GM23338 (cell line): Measurements from ENCODE around the gene CLSTN2. TPM values are rescaled to one million over a fixed set of nuclear protein-coding genes. Genes with fewer than 3 reads are reported as not detected.

Experiments
- ATAC-seq: fragments of 200-7000 bp; cut with Tn5 transposase; 3 replicates; pipeline ENCODE4 v1.9.1; 2020
- DNase-seq: peaks from one replicate; pipeline ENCODE4 v3.0.0-alpha.2; 2015; ENCODE audit warnings: low spot score
- H2AFZ ChIP-seq: fragments of 200-600 bp; sonication (generic); 2 replicates; pipeline ENCODE4 v1.8.0; 2016; ENCODE audit warnings: antibody characterized with exemption, mild to moderate bottlenecking, moderate library complexity
- H3F3A ChIP-seq: fragments of 200-600 bp; sonication (generic); replicated peaks from 2 replicates; pipeline ENCODE4 v1.8.0; 2017; ENCODE audit warnings: antibody characterized with exemption, mixed run types, low read depth
- H3K27ac ChIP-seq: fragments of 200-600 bp; sonication (generic); 2 replicates; pipeline ENCODE4 v1.6.1; 2016; ENCODE audit warnings: low read depth
- H3K27me3 ChIP-seq: fragments of 200-600 bp; sonication (generic); 2 replicates; pipeline ENCODE4 v1.8.0; 2016; ENCODE audit warnings: mild to moderate bottlenecking, mixed run types, moderate library complexity; ENCODE audit not compliant: insufficient read depth
- H3K36me3 ChIP-seq: fragments of 200-600 bp; sonication (generic); 2 replicates; pipeline ENCODE4 v1.8.0; 2016; ENCODE audit warnings: mild to moderate bottlenecking; ENCODE audit not compliant: insufficient read depth
- H3K4me1 ChIP-seq: fragments of 200-600 bp; sonication (generic); 2 replicates; pipeline ENCODE4 v1.8.0; 2016; ENCODE audit warnings: mild to moderate bottlenecking, moderate library complexity; ENCODE audit not compliant: insufficient read depth
- H3K4me2 ChIP-seq: fragments of 200-600 bp; sonication (generic); 2 replicates; pipeline ENCODE4 v1.7.1; 2017; ENCODE audit warnings: mixed run types
- H3K4me3 ChIP-seq: fragments of 200-600 bp; sonication (generic); 2 replicates; pipeline ENCODE4 v1.6.1; 2016; ENCODE audit warnings: mixed run types
- H3K79me2 ChIP-seq: fragments of 200-600 bp; sonication (generic); replicated peaks from 2 replicates; pipeline ENCODE4 v1.8.0; 2017; ENCODE audit warnings: mild to moderate bottlenecking; ENCODE audit not compliant: insufficient read depth
- H3K9me2 ChIP-seq: fragments of 200-600 bp; sonication (generic); 2 replicates; pipeline ENCODE4 v1.8.0; 2017; ENCODE audit not compliant: insufficient read depth
- H4K20me1 ChIP-seq: fragments of 200-600 bp; sonication (generic); replicated peaks from 2 replicates; pipeline ENCODE4 v1.8.0; 2017; ENCODE audit warnings: mild to moderate bottlenecking; ENCODE audit not compliant: insufficient read depth
- H3K27ac Mint-ChIP-seq: 2 replicates; pipeline ENCODE4 v1.8.0; 2020; ENCODE audit warnings: inconsistent platforms, mild to moderate bottlenecking, moderate library complexity, mixed read lengths
- H3K27me3 Mint-ChIP-seq: 3 replicates; pipeline ENCODE4 v1.8.0; 2022; ENCODE audit warnings: low read depth, mild to moderate bottlenecking, moderate library complexity, mixed read lengths, inconsistent platforms; ENCODE audit not compliant: insufficient read depth, poor library complexity
- H3K36me3 Mint-ChIP-seq: 3 replicates; pipeline ENCODE4 v1.8.0; 2021; ENCODE audit warnings: low read depth, mild to moderate bottlenecking, inconsistent platforms, moderate library complexity, mixed read lengths
- H3K4me1 Mint-ChIP-seq: 3 replicates; pipeline ENCODE4 v1.8.0; 2020; ENCODE audit warnings: mild to moderate bottlenecking, inconsistent platforms, mixed read lengths
- H3K4me3 Mint-ChIP-seq: 3 replicates; pipeline ENCODE4 v1.8.0; 2021; ENCODE audit warnings: moderate library complexity, mild to moderate bottlenecking, inconsistent platforms, mixed read lengths
- H3K9me3 Mint-ChIP-seq: 3 replicates; pipeline ENCODE4 v1.8.0; 2020; ENCODE audit warnings: moderate library complexity, mild to moderate bottlenecking, inconsistent platforms, mixed read lengths
- CREB1 ChIP-seq: fragments of 250-450 bp; sonication (Bioruptor Pico); IDR thresholded peaks from 2 replicates; pipeline ENCODE4 v1.5.0; 2020; ENCODE audit warnings: low read depth, mild to moderate bottlenecking, moderate library complexity
- EZH2 ChIP-seq: fragments of 200-600 bp; sonication (generic); IDR thresholded peaks from one replicate; pipeline ENCODE4 v1.8.0; 2017; ENCODE audit warnings: antibody characterized with exemption, mild to moderate bottlenecking, low read depth; ENCODE audit not compliant: unreplicated experiment
- EZH2phosphoT487 ChIP-seq: fragments of 200-600 bp; sonication (generic); IDR thresholded peaks from one replicate; pipeline ENCODE4 v1.8.1; 2018; ENCODE audit warnings: antibody characterized with exemption; ENCODE audit not compliant: unreplicated experiment
- JUNB ChIP-seq: IDR thresholded peaks from one replicate; pipeline ENCODE4 v1.6.1; 2016; ENCODE audit warnings: antibody characterized with exemption; ENCODE audit not compliant: unreplicated experiment
- NANOG ChIP-seq: IDR thresholded peaks from 2 replicates; pipeline ENCODE4 v1.6.1; 2016; ENCODE audit warnings: antibody characterized with exemption, borderline replicate concordance
- POLR2AphosphoS5 ChIP-seq: IDR thresholded peaks from 2 replicates; pipeline ENCODE4 v1.6.1; 2016; ENCODE audit warnings: antibody characterized with exemption, low read depth
- STAT1 ChIP-seq: IDR thresholded peaks from one replicate; pipeline ENCODE4 v1.6.1; 2016; ENCODE audit warnings: antibody characterized with exemption; ENCODE audit not compliant: unreplicated experiment
- ZNF114 ChIP-seq: fragments of 250-450 bp; sonication (Bioruptor Pico); IDR thresholded peaks from 2 replicates; pipeline ENCODE4 v1.5.0; 2020; ENCODE audit warnings: mild to moderate bottlenecking, moderate library complexity
- ZNF331 ChIP-seq: fragments of 250-450 bp; sonication (Bioruptor Pico); IDR thresholded peaks from 2 replicates; pipeline ENCODE4 v1.5.0; 2020; ENCODE audit warnings: low read depth, mild to moderate bottlenecking, moderate library complexity
- polyA plus RNA-seq: library from polyadenylated mRNA; unstranded; fragments of >200 nt; fragmentation: Nextera tagmentation; extraction: Ambion mirVana; gene quantifications from 2 replicates; pipeline ENCODE4 v1.2.1, GENCODE V29; 2016
- total RNA-seq: library from RNA; depleted of rRNA; stranded (reverse); fragments of >200 nt; shearing (Covaris generic); gene quantifications from 2 replicates; pipeline ENCODE4 v1.2.3, GENCODE V29; 2014
- TF ChIP-seq, protein P1 (sequence below): fragments of 250-450 bp; sonication (Bioruptor Pico); IDR thresholded peaks from 2 replicates; pipeline ENCODE4 v1.5.0; 2020; ENCODE audit warnings: mild to moderate bottlenecking, moderate library complexity
- TF ChIP-seq, protein P2 (sequence below), 2 experiments: fragments of 200-600 bp in 1 of 2; sonication (generic) in 1 of 2; conservative IDR thresholded peaks; 2 replicates each; pipeline versions ENCODE4 v1.5.1 to v1.6.1; 2016 to 2017; ENCODE audit warnings: antibody characterized with exemption in 2 of 2, low read depth in 2 of 2, mild to moderate bottlenecking in 2 of 2, moderate library complexity in 1 of 2
- TF ChIP-seq, protein P3 (sequence below): IDR thresholded peaks from one replicate; pipeline ENCODE4 v1.6.1; 2018; ENCODE audit warnings: antibody characterized with exemption; ENCODE audit not compliant: unreplicated experiment
- TF ChIP-seq, protein P4 (sequence below): IDR thresholded peaks from 2 replicates; pipeline ENCODE4 v1.6.1; 2016; ENCODE audit warnings: antibody characterized with exemption

CLSTN2 gene
- total and polyA plus RNA-seq, 2 experiments from 2014 or later, result 0.11 to 0.83 TPM

DNA sequence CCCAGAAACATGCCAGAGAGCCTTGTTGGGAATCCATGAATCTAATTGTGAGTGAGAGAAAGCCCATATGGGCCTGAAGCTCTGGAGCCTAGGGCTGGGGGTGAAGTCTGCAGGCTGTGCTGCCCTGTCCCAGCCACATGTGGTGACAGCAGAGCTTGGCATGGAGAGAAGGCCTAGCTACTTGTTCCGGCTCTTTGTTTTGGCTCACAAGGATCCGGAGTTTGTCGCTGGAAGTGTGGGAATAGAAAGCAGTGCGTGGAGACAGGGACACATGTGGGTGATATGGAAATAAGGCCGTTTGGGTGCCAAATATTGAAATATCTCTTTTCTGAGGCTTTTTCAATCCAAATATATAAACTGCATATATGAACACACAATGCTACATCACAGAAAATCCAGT, 78.2 kb downstream of the CLSTN2 start:
- Histone ChIP-seq H3K27ac (no peak overlapping the region), H3F3A (no peaks in the 10 kb centered on the region), H4K20me1 (no peaks in the 10 kb centered on the region), H3K4me2 (no peak overlapping the region), H2AFZ (no peak overlapping the region), H3K4me3 (no peak overlapping the region), H3K9me2 (no peaks in the 10 kb centered on the region), H3K79me2 (no peaks in the 10 kb centered on the region), H3K4me1 (no peaks in the 10 kb centered on the region), H3K36me3 (no peaks in the 10 kb centered on the region), H3K27me3 (no peaks in the 10 kb centered on the region)
- no peak overlapping the region for H3K4me3 Mint-ChIP-seq
- ATAC-seq (no peak), DNase-seq (no peak)
- H3K9me3 Mint-ChIP-seq, result no peaks in the 10 kb centered on the region
- no peaks in the 10 kb centered on the region for H3K36me3 Mint-ChIP-seq
- H3K27me3 Mint-ChIP-seq, result peaks cover 3% of the 10 kb centered on the region
- TF ChIP-seq POLR2AphosphoS5 (no peak), EZH2 (no peak), STAT1 (no peak), ZNF331 (no peak), CREB1 (CRISPR knock-in tag) (no peak), ZNF114 (no peak), JUNB (no peak), NANOG (no peak), EZH2phosphoT487 (no peak)
- TF ChIP-seq, protein P1, sequence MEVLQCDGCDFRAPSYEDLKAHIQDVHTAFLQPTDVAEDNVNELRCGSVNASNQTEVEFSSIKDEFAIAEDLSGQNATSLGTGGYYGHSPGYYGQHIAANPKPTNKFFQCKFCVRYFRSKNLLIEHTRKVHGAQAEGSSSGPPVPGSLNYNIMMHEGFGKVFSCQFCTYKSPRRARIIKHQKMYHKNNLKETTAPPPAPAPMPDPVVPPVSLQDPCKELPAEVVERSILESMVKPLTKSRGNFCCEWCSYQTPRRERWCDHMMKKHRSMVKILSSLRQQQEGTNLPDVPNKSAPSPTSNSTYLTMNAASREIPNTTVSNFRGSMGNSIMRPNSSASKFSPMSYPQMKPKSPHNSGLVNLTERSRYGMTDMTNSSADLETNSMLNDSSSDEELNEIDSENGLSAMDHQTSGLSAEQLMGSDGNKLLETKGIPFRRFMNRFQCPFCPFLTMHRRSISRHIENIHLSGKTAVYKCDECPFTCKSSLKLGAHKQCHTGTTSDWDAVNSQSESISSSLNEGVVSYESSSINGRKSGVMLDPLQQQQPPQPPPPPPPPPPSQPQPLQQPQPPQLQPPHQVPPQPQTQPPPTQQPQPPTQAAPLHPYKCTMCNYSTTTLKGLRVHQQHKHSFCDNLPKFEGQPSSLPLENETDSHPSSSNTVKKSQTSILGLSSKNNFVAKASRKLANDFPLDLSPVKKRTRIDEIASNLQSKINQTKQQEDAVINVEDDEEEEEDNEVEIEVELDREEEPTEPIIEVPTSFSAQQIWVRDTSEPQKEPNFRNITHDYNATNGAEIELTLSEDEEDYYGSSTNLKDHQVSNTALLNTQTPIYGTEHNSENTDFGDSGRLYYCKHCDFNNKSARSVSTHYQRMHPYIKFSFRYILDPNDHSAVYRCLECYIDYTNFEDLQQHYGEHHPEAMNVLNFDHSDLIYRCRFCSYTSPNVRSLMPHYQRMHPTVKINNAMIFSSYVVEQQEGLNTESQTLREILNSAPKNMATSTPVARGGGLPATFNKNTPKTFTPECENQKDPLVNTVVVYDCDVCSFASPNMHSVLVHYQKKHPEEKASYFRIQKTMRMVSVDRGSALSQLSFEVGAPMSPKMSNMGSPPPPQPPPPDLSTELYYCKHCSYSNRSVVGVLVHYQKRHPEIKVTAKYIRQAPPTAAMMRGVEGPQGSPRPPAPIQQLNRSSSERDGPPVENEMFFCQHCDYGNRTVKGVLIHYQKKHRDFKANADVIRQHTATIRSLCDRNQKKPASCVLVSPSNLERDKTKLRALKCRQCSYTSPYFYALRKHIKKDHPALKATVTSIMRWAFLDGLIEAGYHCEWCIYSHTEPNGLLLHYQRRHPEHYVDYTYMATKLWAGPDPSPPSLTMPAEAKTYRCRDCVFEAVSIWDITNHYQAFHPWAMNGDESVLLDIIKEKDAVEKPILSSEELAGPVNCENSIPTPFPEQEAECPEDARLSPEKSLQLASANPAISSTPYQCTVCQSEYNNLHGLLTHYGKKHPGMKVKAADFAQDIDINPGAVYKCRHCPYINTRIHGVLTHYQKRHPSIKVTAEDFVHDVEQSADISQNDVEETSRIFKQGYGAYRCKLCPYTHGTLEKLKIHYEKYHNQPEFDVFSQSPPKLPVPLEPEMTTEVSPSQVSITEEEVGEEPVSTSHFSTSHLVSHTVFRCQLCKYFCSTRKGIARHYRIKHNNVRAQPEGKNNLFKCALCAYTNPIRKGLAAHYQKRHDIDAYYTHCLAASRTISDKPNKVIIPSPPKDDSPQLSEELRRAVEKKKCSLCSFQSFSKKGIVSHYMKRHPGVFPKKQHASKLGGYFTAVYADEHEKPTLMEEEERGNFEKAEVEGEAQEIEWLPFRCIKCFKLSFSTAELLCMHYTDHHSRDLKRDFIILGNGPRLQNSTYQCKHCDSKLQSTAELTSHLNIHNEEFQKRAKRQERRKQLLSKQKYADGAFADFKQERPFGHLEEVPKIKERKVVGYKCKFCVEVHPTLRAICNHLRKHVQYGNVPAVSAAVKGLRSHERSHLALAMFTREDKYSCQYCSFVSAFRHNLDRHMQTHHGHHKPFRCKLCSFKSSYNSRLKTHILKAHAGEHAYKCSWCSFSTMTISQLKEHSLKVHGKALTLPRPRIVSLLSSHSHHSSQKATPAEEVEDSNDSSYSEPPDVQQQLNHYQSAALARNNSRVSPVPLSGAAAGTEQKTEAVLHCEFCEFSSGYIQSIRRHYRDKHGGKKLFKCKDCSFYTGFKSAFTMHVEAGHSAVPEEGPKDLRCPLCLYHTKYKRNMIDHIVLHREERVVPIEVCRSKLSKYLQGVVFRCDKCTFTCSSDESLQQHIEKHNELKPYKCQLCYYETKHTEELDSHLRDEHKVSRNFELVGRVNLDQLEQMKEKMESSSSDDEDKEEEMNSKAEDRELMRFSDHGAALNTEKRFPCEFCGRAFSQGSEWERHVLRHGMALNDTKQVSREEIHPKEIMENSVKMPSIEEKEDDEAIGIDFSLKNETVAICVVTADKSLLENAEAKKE, result no peak
- TF ChIP-seq, protein P2, sequence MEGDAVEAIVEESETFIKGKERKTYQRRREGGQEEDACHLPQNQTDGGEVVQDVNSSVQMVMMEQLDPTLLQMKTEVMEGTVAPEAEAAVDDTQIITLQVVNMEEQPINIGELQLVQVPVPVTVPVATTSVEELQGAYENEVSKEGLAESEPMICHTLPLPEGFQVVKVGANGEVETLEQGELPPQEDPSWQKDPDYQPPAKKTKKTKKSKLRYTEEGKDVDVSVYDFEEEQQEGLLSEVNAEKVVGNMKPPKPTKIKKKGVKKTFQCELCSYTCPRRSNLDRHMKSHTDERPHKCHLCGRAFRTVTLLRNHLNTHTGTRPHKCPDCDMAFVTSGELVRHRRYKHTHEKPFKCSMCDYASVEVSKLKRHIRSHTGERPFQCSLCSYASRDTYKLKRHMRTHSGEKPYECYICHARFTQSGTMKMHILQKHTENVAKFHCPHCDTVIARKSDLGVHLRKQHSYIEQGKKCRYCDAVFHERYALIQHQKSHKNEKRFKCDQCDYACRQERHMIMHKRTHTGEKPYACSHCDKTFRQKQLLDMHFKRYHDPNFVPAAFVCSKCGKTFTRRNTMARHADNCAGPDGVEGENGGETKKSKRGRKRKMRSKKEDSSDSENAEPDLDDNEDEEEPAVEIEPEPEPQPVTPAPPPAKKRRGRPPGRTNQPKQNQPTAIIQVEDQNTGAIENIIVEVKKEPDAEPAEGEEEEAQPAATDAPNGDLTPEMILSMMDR (conservative IDR thresholded peaks at IDR 0.05; ENCODE audit: low read depth in 2 of 2), result no peak
- TF ChIP-seq, protein P3, sequence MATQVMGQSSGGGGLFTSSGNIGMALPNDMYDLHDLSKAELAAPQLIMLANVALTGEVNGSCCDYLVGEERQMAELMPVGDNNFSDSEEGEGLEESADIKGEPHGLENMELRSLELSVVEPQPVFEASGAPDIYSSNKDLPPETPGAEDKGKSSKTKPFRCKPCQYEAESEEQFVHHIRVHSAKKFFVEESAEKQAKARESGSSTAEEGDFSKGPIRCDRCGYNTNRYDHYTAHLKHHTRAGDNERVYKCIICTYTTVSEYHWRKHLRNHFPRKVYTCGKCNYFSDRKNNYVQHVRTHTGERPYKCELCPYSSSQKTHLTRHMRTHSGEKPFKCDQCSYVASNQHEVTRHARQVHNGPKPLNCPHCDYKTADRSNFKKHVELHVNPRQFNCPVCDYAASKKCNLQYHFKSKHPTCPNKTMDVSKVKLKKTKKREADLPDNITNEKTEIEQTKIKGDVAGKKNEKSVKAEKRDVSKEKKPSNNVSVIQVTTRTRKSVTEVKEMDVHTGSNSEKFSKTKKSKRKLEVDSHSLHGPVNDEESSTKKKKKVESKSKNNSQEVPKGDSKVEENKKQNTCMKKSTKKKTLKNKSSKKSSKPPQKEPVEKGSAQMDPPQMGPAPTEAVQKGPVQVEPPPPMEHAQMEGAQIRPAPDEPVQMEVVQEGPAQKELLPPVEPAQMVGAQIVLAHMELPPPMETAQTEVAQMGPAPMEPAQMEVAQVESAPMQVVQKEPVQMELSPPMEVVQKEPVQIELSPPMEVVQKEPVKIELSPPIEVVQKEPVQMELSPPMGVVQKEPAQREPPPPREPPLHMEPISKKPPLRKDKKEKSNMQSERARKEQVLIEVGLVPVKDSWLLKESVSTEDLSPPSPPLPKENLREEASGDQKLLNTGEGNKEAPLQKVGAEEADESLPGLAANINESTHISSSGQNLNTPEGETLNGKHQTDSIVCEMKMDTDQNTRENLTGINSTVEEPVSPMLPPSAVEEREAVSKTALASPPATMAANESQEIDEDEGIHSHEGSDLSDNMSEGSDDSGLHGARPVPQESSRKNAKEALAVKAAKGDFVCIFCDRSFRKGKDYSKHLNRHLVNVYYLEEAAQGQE, result no peak
- TF ChIP-seq, protein P4, sequence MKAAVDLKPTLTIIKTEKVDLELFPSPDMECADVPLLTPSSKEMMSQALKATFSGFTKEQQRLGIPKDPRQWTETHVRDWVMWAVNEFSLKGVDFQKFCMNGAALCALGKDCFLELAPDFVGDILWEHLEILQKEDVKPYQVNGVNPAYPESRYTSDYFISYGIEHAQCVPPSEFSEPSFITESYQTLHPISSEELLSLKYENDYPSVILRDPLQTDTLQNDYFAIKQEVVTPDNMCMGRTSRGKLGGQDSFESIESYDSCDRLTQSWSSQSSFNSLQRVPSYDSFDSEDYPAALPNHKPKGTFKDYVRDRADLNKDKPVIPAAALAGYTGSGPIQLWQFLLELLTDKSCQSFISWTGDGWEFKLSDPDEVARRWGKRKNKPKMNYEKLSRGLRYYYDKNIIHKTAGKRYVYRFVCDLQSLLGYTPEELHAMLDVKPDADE, result no peak
- no peak overlapping the region for H3K27ac Mint-ChIP-seq
- no peaks in the 10 kb centered on the region for H3K4me1 Mint-ChIP-seq
